HG03342 (cell line): Measurements from ENCODE around the gene CLECL1.
A peak's percentile ranks its signal among the peaks of the same experiment; 100 is the strongest.
"Not testable (repeated sequence)": the region's sequence is repeated elsewhere in the genome, so short reads cannot be mapped to it uniquely, and the experiment has no call there.

Experiments used
- ATAC-seq: cut with Tn5 transposase; IDR thresholded peaks from one replicate; pipeline ENCODE4 v1.9.1; 2021; ENCODE audit warnings: mild to moderate bottlenecking, moderate library complexity; ENCODE audit not compliant: unreplicated experiment

The CLECL1 gene

GRCh38 chr12:9724023-9724422 lies 8.9 kb downstream of the CLECL1 start:
- no peak for ATAC-seq

- peak; percentile 63 for ATAC-seq
Measured at GRCh38 chr12:9721394-9722092, 11.4 kb downstream of the CLECL1 start.

GRCh38 chr12:9719790-9720189 lies 13.1 kb downstream of the CLECL1 start:
- no peak for ATAC-seq

GRCh38 chr12:9718968-9719367 lies 13.9 kb downstream of the CLECL1 start:
- no peak for ATAC-seq

- ATAC-seq = no peak
Measured at GRCh38 chr12:9717070-9717925, 15.6 kb downstream of the CLECL1 start.

- peak; percentile 71 for ATAC-seq
Measured at GRCh38 chr12:9713032-9713558, 19.8 kb downstream of the CLECL1 start.

GRCh38 chr12:9711664-9712063 lies 21.2 kb downstream of the CLECL1 start:
- ATAC-seq = no peak

- ATAC-seq = no peak
Measured at GRCh38 chr12:9710584-9711375, 22.1 kb downstream of the CLECL1 start.

- no peak for ATAC-seq
Measured at GRCh38 chr12:9708853-9709252, 24.0 kb downstream of the CLECL1 start.

GRCh38 chr12:9707864-9708808 lies 24.8 kb downstream of the CLECL1 start:
- ATAC-seq = peak; percentile 38

- ATAC-seq = no peak
Measured at GRCh38 chr12:9707356-9707755, 25.5 kb downstream of the CLECL1 start.

GRCh38 chr12:9706086-9706685 lies 26.7 kb downstream of the CLECL1 start:
- no peak for ATAC-seq

GRCh38 chr12:9704561-9704960 lies 28.3 kb downstream of the CLECL1 start:
- not testable (repeated sequence) for ATAC-seq

- ATAC-seq = no peak
Measured at GRCh38 chr12:9702255-9702654, 30.6 kb downstream of the CLECL1 start.

GRCh38 chr12:9701380-9702154 lies 31.3 kb downstream of the CLECL1 start:
- no peak for ATAC-seq

GRCh38 chr12:9700606-9700956 lies 32.3 kb downstream of the CLECL1 start:
- ATAC-seq = no peak

- no peak for ATAC-seq
Measured at GRCh38 chr12:9699898-9700605, 32.8 kb downstream of the CLECL1 start.

- ATAC-seq = no peak
Measured at GRCh38 chr12:9699269-9699897, 33.5 kb downstream of the CLECL1 start.
